Astrocyte of the spinal cord (primary cell): Measurements from ENCODE around the gene DENND1A.

Source experiments
- DNase-seq: peaks from one replicate; pipeline ENCODE4 v3.0.0; 2011; ENCODE audit warnings: low read depth, low spot score
- H3K4me3 ChIP-seq: 2 replicates; pipeline ENCODE4 v1.5.1; 2011; ENCODE audit warnings: low read depth, mild to moderate bottlenecking, low read length, moderate library complexity
- CTCF ChIP-seq: IDR thresholded peaks from 2 replicates; pipeline ENCODE4 v1.5.1; 2012; ENCODE audit warnings: low read depth, mild to moderate bottlenecking, low read length, inconsistent platforms
- in situ Hi-C: cut with HindIII; loops from 2 replicates; pipeline ENCODE4 v1.10.0; 2017; ENCODE audit warnings: low sequenced_read_pairs

The DENND1A gene

DNA sequence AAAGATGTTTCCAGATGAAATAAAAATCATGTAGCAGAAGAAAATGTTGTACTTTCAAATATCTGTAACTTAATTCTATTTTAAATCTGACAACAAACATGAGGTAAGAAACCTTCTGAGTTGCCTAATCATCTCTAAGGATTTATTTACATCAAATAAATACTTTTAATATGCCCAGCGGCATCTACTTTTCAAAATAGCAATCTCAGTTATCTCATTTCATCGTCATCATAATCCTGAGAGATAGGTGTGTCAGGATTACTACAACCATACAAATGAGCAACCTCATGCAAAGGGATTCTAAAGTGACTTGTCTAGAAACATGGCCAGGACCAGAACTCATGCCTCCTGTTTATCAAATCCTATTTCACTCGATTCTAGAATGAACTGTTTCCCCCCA is 49.5 kb downstream of the DENND1A start:
- in situ Hi-C loops, result no loop called here
- no peak for TF ChIP-seq CTCF

GRCh38 chr9:123876750-123877149 is 53.2 kb downstream of the DENND1A start:
- no peak for DNase-seq

More for the DNA sequence above, 49.5 kb downstream of the DENND1A start:
- DNase-seq, result no peak
- no peak overlapping the region for H3K4me3 ChIP-seq

GRCh38 chr9:123872710-123873109 is 57.2 kb downstream of the DENND1A start:
- DNase-seq, result no peak
- in situ Hi-C loops, result no loop called here
- no peak overlapping the region for H3K4me3 ChIP-seq
- no peak for TF ChIP-seq CTCF

More at GRCh38 chr9:123876750-123877149, 53.2 kb downstream of the DENND1A start:
- H3K4me3 ChIP-seq, result no peak overlapping the region
- in situ Hi-C loops, result no loop called here
- no peak for TF ChIP-seq CTCF

DNA sequence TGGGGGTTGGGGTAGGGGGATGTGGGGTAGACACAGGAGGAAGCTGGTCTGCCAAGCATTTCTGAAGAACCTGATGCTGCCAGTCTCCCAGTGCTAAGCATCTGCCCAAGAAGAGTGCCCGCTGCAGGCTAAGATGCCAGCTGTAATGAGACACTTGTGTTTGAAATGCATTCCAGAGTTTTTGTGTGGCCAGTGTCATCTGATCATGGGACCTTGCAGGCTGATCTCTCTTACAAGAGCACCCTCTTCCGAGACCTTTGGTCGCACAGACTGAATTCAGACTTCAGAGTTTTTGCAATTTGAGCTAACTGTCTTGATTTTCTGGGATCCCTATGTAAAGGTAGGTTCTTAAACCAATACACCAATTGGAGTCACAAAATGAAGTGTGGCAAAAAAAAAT is 58.1 kb downstream of the DENND1A start:
- no peak overlapping the region for H3K4me3 ChIP-seq
- no peak for DNase-seq
- in situ Hi-C loops, result no loop called here
- no peak for TF ChIP-seq CTCF

DNA sequence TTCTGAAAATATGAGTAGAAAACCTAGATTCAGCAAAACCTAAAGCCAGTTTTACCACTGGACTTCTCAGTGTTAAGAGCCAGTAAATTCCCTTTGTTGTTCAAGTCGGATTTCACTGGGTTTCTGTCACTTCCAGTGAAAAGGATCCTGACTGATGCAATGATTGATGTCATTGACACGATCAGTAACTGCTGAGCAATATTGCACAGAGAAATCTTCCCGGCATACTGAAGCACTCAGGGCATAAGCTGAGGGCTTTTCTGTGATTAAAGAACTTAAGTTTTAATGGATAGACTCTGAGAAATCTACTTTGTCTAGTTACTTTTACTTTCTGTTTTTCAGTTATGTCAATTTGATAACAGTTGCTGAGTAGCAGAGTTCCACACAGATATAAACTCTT is 61.9 kb downstream of the DENND1A start:
- no peak overlapping the region for H3K4me3 ChIP-seq
- no peak for DNase-seq
- TF ChIP-seq CTCF, result no peak
- in situ Hi-C loops, result no loop called here

DNA sequence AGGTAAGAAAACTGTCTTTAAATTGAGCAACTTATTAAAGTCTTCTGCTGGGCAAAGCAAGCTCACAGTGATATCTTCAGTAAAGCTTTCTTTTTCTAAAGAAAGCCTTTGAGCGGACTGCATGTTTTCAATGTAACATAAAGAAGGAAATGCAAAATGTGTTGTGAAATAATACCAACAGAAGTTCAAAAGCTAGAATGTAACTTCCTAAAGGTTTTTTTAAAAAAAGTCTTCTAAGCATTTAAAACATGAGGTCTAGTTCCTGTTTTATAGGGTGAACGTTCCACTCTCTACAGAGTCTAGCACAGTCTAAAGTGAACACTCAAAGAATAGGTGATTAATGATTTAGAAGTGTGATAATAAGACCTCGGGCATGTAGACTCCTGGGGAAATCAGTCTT is 62.9 kb downstream of the DENND1A start:
- no peak for TF ChIP-seq CTCF
- DNase-seq, result no peak
- in situ Hi-C loops, result no loop called here
- no peak overlapping the region for H3K4me3 ChIP-seq

DNA sequence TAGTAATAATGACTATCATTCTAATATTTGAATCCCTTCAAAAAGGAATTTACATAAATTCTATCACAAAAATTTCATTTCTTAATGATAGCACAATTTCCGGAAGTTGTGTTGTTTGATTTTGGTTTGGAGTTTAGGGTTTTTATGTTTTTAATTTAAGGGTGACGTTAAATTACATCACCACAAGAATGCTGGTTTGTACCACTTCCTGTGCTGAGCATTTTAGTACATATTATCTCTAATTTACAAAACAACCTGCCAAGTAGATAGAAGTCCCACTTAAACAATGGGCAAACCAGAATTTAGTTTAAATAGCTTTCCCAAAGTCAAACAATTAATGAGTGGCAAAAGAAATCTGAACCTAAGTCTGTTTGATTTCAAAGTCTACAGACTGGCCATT is 63.4 kb downstream of the DENND1A start:
- no peak for TF ChIP-seq CTCF
- no peak overlapping the region for H3K4me3 ChIP-seq
- no peak for DNase-seq
- in situ Hi-C loops, result no loop called here
